Sciatic nerve (tissue), 2 donors: ENCODE measurements around the gene PLEKHO2. TPM values are rescaled to one million over a fixed set of nuclear protein-coding genes. Genes with fewer than 3 reads are reported as not detected.

Experiments
- ATAC-seq: fragments of 200-7000 bp; cut with Tn5 transposase; one replicate; pipeline ENCODE4 v1.9.1; 2020; ENCODE audit warnings: mild to moderate bottlenecking, moderate library complexity
- DNase-seq: peaks from one replicate; pipeline ENCODE4 v3.0.0-alpha.2; 2020; ENCODE audit warnings: low spot score
- intact Hi-C: fragments of 100-400 bp; cut with DNase I; formaldehyde crosslinking; loops from one replicate; pipeline ENCODE4 v1.14.2; 2022
- total RNA-seq: library from RNA; stranded (reverse); fragmentation: NEBNext Ultra II Directional; extraction: Animal tissue kit (Norgen Biotek cat#: 25700); gene quantifications from one replicate; pipeline ENCODE4 v1.2.1, GENCODE V29; 2021
- donor health status: DM: no; HTN: no; CAD: no.
- donor health status: DM: no; HTN: no; CAD: no.

The PLEKHO2 gene
- total RNA-seq, 1 donor from 2014 or later: 62.9 TPM

DNA sequence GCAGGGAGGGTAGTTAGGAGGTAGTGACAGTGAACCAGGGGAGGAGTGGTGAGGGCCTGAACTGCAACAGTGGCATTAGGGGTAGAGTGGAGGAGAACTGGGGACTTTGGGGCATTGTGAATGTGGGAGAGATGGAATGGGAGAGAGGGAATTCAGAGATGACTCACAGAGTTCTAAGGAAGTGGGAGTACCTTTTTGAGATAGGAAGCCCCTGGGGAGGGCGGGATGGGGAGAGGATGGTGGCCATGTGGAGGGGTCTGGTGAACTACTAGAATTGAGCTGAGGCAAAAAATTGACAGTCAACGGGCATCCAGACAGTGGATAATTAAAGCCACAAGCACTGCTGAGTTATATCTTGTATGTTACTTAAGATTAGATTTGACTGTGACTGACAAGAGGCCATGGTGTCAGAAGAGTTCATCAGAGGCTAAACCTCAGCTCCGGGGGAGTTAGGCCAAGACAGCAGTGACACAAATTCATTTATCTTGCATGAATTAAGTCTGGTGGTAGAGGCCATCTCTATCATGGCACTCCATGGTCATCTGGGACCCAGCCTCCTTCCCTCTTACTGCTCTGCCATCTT, 34.0 kb downstream of the PLEKHO2 start:
- intact Hi-C loops: no loop called here
- DNase-seq: no peak

GRCh38 chr15:64877435-64877834, 35.7 kb downstream of the PLEKHO2 start:
- DNase-seq: peak; percentile 82
- ATAC-seq: peak; percentile 81
- intact Hi-C loops: no loop called here

More for the DNA sequence above, 34.0 kb downstream of the PLEKHO2 start:
- ATAC-seq: no peak

- peak; percentile 41 for ATAC-seq
- intact Hi-C loops: no loop called here
- DNase-seq: no peak
Measured at GRCh38 chr15:64878705-64879104, 37.0 kb downstream of the PLEKHO2 start.

DNA sequence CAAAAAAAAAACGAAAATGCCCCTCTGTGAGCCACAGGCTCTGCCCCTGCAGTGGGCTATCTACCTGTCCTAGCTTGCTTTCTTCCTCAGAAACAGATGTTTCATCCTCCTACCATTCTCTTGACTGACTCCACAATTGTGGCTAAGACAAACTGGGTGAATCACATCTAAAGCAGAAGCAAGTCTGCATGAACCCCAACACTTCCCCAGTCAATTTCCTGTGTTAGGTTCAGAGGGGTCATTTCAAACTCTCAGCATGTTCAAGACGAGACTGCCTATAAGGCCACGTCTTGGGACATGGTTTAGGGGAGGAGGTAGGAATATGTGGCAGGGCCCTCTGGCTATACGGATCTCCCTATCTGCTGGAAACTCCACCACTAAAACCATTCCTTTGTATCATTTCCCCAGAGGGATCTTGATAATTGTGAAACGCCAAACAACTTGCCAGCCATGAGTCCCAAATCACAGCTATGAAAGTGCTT, 41.4 kb downstream of the PLEKHO2 start:
- DNase-seq (no peak), ATAC-seq (peak; percentile 47)
- intact Hi-C loops: no loop called here

- peak; percentile 81 for DNase-seq
- intact Hi-C loops: no loop called here
- peak; percentile 77 for ATAC-seq
Measured at GRCh38 chr15:64883997-64884511, 42.3 kb downstream of the PLEKHO2 start.

DNA sequence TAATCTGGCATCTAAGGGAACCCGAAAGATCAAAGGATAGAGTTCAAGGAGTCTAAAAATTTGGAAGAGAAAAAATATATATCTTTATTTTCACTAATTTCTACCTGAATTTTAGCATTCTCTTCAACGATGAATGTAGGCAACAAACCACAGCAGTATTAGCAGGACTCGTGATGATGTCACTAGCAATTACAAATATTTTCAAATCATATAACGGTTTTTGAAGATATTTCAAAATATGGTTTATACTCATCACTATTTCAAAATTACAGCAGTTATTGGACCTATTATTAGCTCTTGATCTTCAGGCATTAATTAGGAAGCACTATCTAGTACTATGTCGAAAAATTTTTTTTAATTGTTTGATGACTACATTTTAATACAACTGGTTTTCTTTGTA, 43.0 kb downstream of the PLEKHO2 start:
- intact Hi-C loops: no loop called here

GRCh38 chr15:64888336-64888735, 46.6 kb downstream of the PLEKHO2 start:
- intact Hi-C loops: no loop called here
- ATAC-seq (no peak), DNase-seq (no peak)

More for the DNA sequence above, 43.0 kb downstream of the PLEKHO2 start:
- DNase-seq: no peak
- no peak for ATAC-seq

DNA sequence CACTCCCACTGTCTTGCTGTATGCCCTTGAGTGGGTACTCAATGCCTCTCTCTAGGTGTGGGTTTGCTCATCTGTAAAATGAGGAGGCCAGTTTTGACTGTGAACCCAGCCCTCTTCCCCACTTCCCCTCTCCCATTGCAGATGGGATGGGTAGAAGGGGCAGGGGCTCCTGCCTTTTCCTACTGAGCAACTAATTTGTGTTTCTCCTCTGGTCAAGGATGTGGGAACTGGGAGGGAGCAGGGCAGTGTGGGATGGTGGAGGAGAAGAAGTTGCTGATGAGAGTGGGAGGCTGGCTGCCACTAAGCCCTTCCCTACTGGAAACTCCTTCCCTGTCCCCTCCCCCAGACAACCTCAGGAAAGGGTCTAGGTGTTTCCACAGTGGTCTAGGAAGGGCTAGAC, 49.8 kb downstream of the PLEKHO2 start:
- DNase-seq (no peak), ATAC-seq (no peak)
- intact Hi-C loops: no loop called here

DNA sequence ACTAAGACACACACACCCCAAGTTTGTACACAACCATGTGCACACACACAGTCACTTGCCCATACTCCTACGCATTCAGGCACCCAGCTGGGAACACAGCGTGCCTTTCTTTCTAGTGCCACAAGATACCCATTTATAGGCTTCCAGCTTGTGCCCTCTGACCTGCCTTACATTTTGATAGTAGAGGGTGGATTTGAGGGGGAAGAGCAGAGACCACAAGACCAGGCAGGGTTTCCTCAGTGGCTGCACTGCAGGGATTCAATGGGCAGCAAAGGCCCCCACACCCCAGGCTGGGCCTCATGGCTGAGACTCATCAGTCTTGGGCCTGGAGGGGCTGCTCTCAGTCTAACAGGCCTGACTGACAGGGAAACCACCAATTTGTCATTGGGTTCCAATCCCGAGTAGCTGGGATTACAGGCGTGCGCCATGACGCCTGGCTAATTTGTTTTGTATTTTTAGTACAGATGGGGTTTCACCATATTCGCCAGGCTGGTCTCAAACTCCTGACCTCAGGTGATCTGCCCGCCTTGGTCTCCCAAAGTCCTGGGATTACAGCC, 51.2 kb downstream of the PLEKHO2 start:
- intact Hi-C loops: no loop called here
- no peak for ATAC-seq
- DNase-seq: no peak

- intact Hi-C loops: no loop called here
- peak; percentile 89 for ATAC-seq
- DNase-seq: peak; percentile 94
Measured at GRCh38 chr15:64893481-64894394, 52.0 kb downstream of the PLEKHO2 start.

DNA sequence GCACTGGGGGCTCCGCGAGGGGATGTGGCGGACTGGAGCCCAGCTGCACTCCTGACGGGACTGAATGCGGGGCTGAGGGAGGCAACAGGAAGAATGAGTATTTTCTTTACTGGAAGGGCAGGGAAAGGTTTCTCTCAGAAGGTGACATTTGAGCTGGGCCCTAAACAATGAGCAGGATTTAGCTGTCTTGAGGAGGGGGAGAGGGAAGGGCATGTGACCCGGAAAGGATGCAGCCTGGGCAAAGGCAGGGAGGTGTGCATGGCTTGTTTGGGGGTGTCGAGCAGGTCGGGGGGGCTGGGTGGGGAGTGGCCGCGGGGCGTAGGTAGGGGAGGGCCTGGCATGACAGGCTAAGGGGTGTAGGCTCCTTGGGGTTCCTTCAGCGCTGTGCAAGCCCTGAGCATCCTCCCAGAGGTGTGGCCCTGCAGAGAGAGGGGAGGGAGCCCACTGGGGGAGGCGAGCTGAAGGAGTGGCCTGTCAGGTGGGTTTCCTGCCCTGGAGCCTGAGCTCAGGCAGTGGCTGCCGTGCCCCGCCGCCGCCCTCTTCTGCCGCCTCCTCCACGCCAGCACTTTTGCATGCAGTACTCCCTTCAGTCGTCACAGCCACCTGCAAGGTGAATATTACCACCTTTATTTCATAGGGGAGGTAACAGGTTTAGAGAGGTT, 52.8 kb downstream of the PLEKHO2 start:
- intact Hi-C loops: no loop called here
- no peak for DNase-seq
- ATAC-seq: peak; percentile 5

DNA sequence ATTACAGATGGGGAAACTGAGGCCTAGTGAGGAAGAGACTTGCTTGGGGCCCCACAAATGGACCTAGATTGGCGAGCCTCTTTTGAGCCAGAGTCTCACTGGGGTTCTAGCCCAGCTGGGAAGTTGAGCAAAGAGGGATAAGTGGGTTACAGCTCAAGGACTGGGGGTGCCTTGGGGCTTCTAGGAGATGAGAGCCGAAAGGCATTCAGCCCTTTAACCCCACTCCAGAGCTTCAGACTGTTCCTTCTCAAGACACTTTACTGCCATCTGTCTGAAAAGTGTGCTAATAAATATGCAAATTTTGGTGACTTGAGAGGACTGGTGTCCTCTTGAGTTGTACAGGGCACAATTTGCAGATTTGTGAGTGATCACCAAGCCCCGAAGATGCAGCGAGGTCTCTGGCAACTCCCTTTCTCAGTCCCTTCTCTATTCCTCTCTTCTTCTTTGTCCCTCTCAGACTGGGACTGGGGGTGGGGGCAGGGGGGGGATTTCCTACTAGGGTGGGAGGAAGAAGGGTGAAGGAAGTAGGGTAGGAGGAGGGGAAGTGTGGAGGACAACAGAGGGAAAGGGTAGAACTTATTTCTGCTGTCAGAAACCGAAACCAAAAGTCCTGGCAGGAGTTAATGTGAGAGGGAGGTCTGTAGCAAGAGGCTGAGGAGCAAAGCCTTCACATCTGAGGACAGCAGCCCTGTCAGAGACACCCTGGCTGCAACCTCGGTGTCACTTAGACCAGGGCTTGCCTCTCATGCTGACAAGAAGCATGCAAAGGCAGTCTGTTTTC, 53.8 kb downstream of the PLEKHO2 start:
- intact Hi-C loops: no loop called here
- no peak for DNase-seq
- ATAC-seq: peak; percentile 28

DNA sequence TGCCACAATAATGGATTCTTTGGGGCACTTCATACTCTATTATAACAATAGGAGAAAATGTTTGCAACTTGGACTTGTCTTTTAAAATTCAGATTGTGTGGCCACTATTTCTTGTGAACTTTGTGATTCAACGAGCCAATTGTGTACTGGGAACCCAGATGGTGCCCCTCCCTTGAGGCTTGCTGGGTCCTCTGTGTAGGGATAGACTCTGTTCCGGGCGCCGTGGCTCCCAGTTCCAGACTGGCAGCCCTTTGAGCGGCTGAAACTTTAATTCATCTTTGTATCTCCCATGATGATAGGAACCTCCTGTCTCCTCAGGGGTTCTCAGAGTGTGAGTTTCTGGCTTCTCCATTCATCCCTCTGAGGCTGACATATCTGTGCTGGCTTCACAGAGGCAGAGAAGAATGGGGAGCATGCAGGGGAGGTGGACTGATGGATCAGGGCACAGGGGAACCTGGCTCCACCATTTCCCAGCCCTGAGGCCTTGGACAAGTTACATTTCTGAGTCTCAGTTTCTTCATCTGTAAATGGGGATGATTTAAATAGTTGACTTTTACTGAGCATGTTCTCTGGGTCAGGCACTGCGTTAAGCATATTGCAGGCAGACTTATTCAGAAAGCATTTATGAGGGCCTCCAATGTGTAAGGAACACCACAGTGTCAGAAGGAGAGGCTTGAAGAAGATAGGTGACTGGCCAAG, 54.8 kb downstream of the PLEKHO2 start:
- intact Hi-C loops: no loop called here
- ATAC-seq (no peak), DNase-seq (no peak)

GRCh38 chr15:64897345-64897985, 55.8 kb downstream of the PLEKHO2 start:
- ATAC-seq: peak; percentile 38
- no peak for DNase-seq
- intact Hi-C loops: no loop called here

GRCh38 chr15:64898406-64898805, 56.7 kb downstream of the PLEKHO2 start:
- intact Hi-C loops: no loop called here
- no peak for ATAC-seq
- no peak for DNase-seq

DNA sequence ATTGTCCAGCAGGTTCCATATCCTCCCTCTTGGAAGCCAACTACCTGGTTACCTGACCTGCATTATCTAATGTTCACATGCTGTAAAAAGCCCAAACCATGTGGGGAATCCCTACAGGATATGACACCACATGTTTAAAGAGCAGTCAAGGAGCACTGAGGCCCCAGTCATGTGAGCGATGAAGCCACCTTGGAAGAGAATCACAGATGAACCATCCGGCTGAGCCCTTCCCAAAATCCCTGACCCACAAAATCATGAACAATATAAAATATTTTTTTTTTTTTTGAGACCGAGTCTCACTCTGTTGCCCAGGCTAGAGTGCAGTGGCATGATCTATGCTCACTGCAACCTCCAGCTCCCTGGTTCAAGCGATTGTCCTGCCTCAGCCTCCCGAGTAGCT, 59.4 kb downstream of the PLEKHO2 start:
- no peak for DNase-seq
- intact Hi-C loops: loop anchor here (10.0 kb wide), 1 partner anchor 166 kb away; no protein-coding TSS in a partner anchor
- ATAC-seq: no peak

DNA sequence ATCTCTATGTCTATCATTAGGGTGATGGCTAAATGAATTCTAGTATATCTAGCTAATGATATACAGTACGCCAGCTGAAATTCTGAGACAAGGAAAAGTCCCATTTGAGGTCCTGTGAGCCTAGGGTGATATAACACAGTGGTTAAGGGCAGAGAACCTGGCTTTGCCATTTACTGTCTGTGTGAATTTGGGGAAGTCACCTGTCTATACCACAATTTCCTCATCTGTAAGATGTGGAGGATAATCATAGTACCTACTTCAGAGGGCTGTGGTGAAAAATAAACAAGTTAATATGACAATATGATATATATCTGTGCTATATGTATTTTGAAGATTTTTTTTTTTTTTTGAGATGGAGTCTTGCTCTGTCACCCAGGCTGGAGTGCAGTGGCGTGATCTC, 60.2 kb downstream of the PLEKHO2 start:
- intact Hi-C loops: loop anchor here (10.0 kb wide), 1 partner anchor 167 kb away; no protein-coding TSS in a partner anchor
- no peak for ATAC-seq
- DNase-seq: no peak
